ENCODE measurements around the gene HSPA14.

HSPA14 gene

GRCh38 chr10:14822879-14823755 lies 15.0 kb upstream of the HSPA14 start:
- TF ChIP-seq GATA2 (IDR thresholded peaks at IDR 0.05; ENCODE audit: low read depth, low read length) (0 out of 2 replicates have a peak, but pooled peaks have one; percentile 12), GATA3 (IDR thresholded peaks at IDR 0.05; ENCODE audit: low read depth, low read length) (peak; percentile 67; the same call in 1 of the 2 replicates)

- TF ChIP-seq GATA2 (IDR thresholded peaks at IDR 0.05; ENCODE audit: low read depth, low read length) (no peak), GATA3 (IDR thresholded peaks at IDR 0.05; ENCODE audit: low read depth, low read length) (no peak)
Observed at GRCh38 chr10:14823966-14824365, 14.1 kb upstream of the HSPA14 start.

GRCh38 chr10:14826076-14826829 lies 11.9 kb upstream of the HSPA14 start:
- TF ChIP-seq GATA2 (IDR thresholded peaks at IDR 0.05; ENCODE audit: low read depth, low read length) (no peak), GATA3 (IDR thresholded peaks at IDR 0.05; ENCODE audit: low read depth, low read length) (no peak)

GRCh38 chr10:14833106-14833505 lies 5.0 kb upstream of the HSPA14 start:
- TF ChIP-seq GATA2 (IDR thresholded peaks at IDR 0.05; ENCODE audit: low read depth, low read length) = no peak
- no peak for TF ChIP-seq GATA3 (IDR thresholded peaks at IDR 0.05; ENCODE audit: low read depth, low read length)

- TF ChIP-seq GATA2 (IDR thresholded peaks at IDR 0.05; ENCODE audit: low read depth, low read length) (no peak), GATA3 (IDR thresholded peaks at IDR 0.05; ENCODE audit: low read depth, low read length) (no peak)
Observed at GRCh38 chr10:14836208-14836607, 1.9 kb upstream of the HSPA14 start.

- TF ChIP-seq GATA3 (IDR thresholded peaks at IDR 0.05; ENCODE audit: low read depth, low read length) (no peak), GATA2 (IDR thresholded peaks at IDR 0.05; ENCODE audit: low read depth, low read length) (no peak)
Observed at GRCh38 chr10:14837003-14837756, 926 bp upstream of the HSPA14 start.

GRCh38 chr10:14838582-14839304 lies 637 bp downstream of the HSPA14 start:
- no peak for TF ChIP-seq GATA3 (IDR thresholded peaks at IDR 0.05; ENCODE audit: low read depth, low read length)
- no peak for TF ChIP-seq GATA2 (IDR thresholded peaks at IDR 0.05; ENCODE audit: low read depth, low read length)

- TF ChIP-seq GATA3 (IDR thresholded peaks at IDR 0.05; ENCODE audit: low read depth, low read length) (no peak), GATA2 (IDR thresholded peaks at IDR 0.05; ENCODE audit: low read depth, low read length) (no peak)
Observed at GRCh38 chr10:14839305-14839695, 1.2 kb downstream of the HSPA14 start.

GRCh38 chr10:14840178-14840577 lies 2.1 kb downstream of the HSPA14 start:
- no peak for TF ChIP-seq GATA2 (IDR thresholded peaks at IDR 0.05; ENCODE audit: low read depth, low read length)
- no peak for TF ChIP-seq GATA3 (IDR thresholded peaks at IDR 0.05; ENCODE audit: low read depth, low read length)

GRCh38 chr10:14843327-14843988 lies 5.4 kb downstream of the HSPA14 start:
- TF ChIP-seq GATA3 (IDR thresholded peaks at IDR 0.05; ENCODE audit: low read depth, low read length) = no peak
- TF ChIP-seq GATA2 (IDR thresholded peaks at IDR 0.05; ENCODE audit: low read depth, low read length) = no peak

- TF ChIP-seq GATA2 (IDR thresholded peaks at IDR 0.05; ENCODE audit: low read depth, low read length) = no peak; the same call in 1 of the 2 replicates
- TF ChIP-seq GATA3 (IDR thresholded peaks at IDR 0.05; ENCODE audit: low read depth, low read length) = no peak
Observed at GRCh38 chr10:14844948-14845347, 6.8 kb downstream of the HSPA14 start.

- TF ChIP-seq GATA2 (IDR thresholded peaks at IDR 0.05; ENCODE audit: low read depth, low read length) (no peak), GATA3 (IDR thresholded peaks at IDR 0.05; ENCODE audit: low read depth, low read length) (no peak)
Observed at GRCh38 chr10:14852236-14852635, 14.1 kb downstream of the HSPA14 start.

GRCh38 chr10:14855453-14855852 lies 17.3 kb downstream of the HSPA14 start:
- TF ChIP-seq GATA2 (IDR thresholded peaks at IDR 0.05; ENCODE audit: low read depth, low read length) = no peak
- no peak for TF ChIP-seq GATA3 (IDR thresholded peaks at IDR 0.05; ENCODE audit: low read depth, low read length)
